Upper lobe of left lung (tissue), 4 donors: Measurements from ENCODE around the gene TTLL8.

Experiments
- CTCF ChIP-seq, 6 experiments: fragments of 450-650 bp in 4 of 6; fragments of 200-600 bp in 2 of 6; sonication (generic) in 2 of 6; IDR thresholded peaks; one replicate each; pipeline ENCODE4 v1.5.1; 2016 to 2019; ENCODE audit warnings: antibody characterized with exemption in 6 of 6
- POLR2AphosphoS5 ChIP-seq, 2 donors: sonication (generic); formaldehyde crosslinking; IDR thresholded peaks; one replicate each; pipeline ENCODE4 v1.5.1; 2017; ENCODE audit warnings: antibody characterized with exemption in 2 of 2

- no peak for TF ChIP-seq CTCF (IDR thresholded peaks at IDR 0.05)
- TF ChIP-seq POLR2AphosphoS5 (IDR thresholded peaks at IDR 0.05) = no peak
Measured at GRCh38 chr22:49986325-49986724, 71.8 kb downstream of the TTLL8 start.
